Measurements from ENCODE around the gene WDR45B.

The WDR45B gene

GRCh38 chr17:82565551-82565950 lies 82.7 kb downstream of the WDR45B start:
- no peaks in the 10 kb centered on the region for H3K9me3 Mint-ChIP-seq
- H3K36me3 Mint-ChIP-seq (ENCODE audit: low read depth) = peaks cover 25% of the 10 kb centered on the region
- H3K4me1 Mint-ChIP-seq = peaks cover 34% of the 10 kb centered on the region
- H3K4me3 Mint-ChIP-seq = no peak overlapping the region
- no peaks in the 10 kb centered on the region for H3K27me3 Mint-ChIP-seq (ENCODE audit: low read depth, poor library complexity)
- TF ChIP-seq, protein P1, sequence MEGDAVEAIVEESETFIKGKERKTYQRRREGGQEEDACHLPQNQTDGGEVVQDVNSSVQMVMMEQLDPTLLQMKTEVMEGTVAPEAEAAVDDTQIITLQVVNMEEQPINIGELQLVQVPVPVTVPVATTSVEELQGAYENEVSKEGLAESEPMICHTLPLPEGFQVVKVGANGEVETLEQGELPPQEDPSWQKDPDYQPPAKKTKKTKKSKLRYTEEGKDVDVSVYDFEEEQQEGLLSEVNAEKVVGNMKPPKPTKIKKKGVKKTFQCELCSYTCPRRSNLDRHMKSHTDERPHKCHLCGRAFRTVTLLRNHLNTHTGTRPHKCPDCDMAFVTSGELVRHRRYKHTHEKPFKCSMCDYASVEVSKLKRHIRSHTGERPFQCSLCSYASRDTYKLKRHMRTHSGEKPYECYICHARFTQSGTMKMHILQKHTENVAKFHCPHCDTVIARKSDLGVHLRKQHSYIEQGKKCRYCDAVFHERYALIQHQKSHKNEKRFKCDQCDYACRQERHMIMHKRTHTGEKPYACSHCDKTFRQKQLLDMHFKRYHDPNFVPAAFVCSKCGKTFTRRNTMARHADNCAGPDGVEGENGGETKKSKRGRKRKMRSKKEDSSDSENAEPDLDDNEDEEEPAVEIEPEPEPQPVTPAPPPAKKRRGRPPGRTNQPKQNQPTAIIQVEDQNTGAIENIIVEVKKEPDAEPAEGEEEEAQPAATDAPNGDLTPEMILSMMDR (IDR thresholded peaks at IDR 0.05) = no peak
- no peak overlapping the region for H3K27ac Mint-ChIP-seq
- no peak for DNase-seq
